H9 (cell line): ENCODE measurements around the gene SPATA46. TPM values are rescaled to one million over a fixed set of nuclear protein-coding genes. Genes with fewer than 3 reads are reported as not detected.

Experiments used
- DNase-seq: peaks from one replicate; pipeline ENCODE4 v3.0.0-alpha.2; 2017
- H2AFZ ChIP-seq: one replicate; pipeline ENCODE4 v1.6.1; 2013; ENCODE audit warnings: mild to moderate bottlenecking, low read length, control low read depth, moderate library complexity
- H2AK5ac ChIP-seq: 2 replicates; pipeline ENCODE4 v1.6.1; 2013; ENCODE audit warnings: low read length, control low read depth, mixed read lengths; ENCODE audit not compliant: insufficient read length
- H2BK120ac ChIP-seq: one replicate; pipeline ENCODE4 v1.6.1; 2013; ENCODE audit warnings: low read depth, mild to moderate bottlenecking, low read length, control low read depth, inconsistent platforms; ENCODE audit not compliant: poor library complexity, severe bottlenecking
- H2BK12ac ChIP-seq: 2 replicates; pipeline ENCODE4 v1.6.1; 2013; ENCODE audit warnings: low read length, control low read depth, mixed read lengths, low read depth; ENCODE audit not compliant: insufficient read length
- H2BK15ac ChIP-seq: 2 replicates; pipeline ENCODE4 v1.6.1; 2013; ENCODE audit warnings: low read depth, low read length, control low read depth
- H2BK20ac ChIP-seq: one replicate; pipeline ENCODE4 v1.6.1; 2013; ENCODE audit warnings: low read depth, mild to moderate bottlenecking, low read length, control low read depth, inconsistent platforms; ENCODE audit not compliant: poor library complexity, severe bottlenecking
- H2BK5ac ChIP-seq: 2 replicates; pipeline ENCODE4 v1.6.1; 2013; ENCODE audit warnings: low read length, control low read depth, mixed read lengths; ENCODE audit not compliant: insufficient read length
- H3K14ac ChIP-seq: 2 replicates; pipeline ENCODE4 v1.6.1; 2013; ENCODE audit warnings: low read length, control low read depth; ENCODE audit not compliant: insufficient read depth
- H3K18ac ChIP-seq: 2 replicates; pipeline ENCODE4 v1.6.1; 2013; ENCODE audit warnings: low read depth, mild to moderate bottlenecking, mixed read lengths, low read length, control low read depth; ENCODE audit not compliant: insufficient read length
- H3K23ac ChIP-seq: 2 replicates; pipeline ENCODE4 v1.6.1; 2013; ENCODE audit warnings: low read length, control low read depth, mixed read lengths, low read depth; ENCODE audit not compliant: insufficient read length
- H3K23me2 ChIP-seq: 2 replicates; pipeline ENCODE4 v1.6.1; 2013; ENCODE audit warnings: low read depth, mild to moderate bottlenecking, mixed read lengths, low read length, control low read depth; ENCODE audit not compliant: insufficient read length, poor library complexity, severe bottlenecking
- H3K27ac ChIP-seq: 2 replicates; pipeline ENCODE4 v1.5.1; 2013; ENCODE audit warnings: low read length, control low read depth, mixed read lengths, low read depth; ENCODE audit not compliant: insufficient read length
- H3K27me3 ChIP-seq: 2 replicates; pipeline ENCODE4 v1.6.1; 2013; ENCODE audit warnings: low read length, control low read depth, inconsistent platforms; ENCODE audit not compliant: insufficient read depth
- H3K4ac ChIP-seq: 2 replicates; pipeline ENCODE4 v1.6.1; 2013; ENCODE audit warnings: low read depth, mild to moderate bottlenecking, control low read depth, inconsistent platforms, low read length, moderate library complexity
- H3K4me1 ChIP-seq: 2 replicates; pipeline ENCODE4 v1.6.1; 2013; ENCODE audit warnings: low read length, control low read depth, inconsistent platforms; ENCODE audit not compliant: insufficient read depth
- H3K4me2 ChIP-seq: 2 replicates; pipeline ENCODE4 v1.6.1; 2013; ENCODE audit warnings: low read length, control low read depth, mixed read lengths; ENCODE audit not compliant: insufficient read length, insufficient read depth
- H3K56ac ChIP-seq: 2 replicates; pipeline ENCODE4 v1.6.1; 2013; ENCODE audit warnings: low read depth, mild to moderate bottlenecking, mixed read lengths, low read length, control low read depth; ENCODE audit not compliant: insufficient read length
- H3K79me1 ChIP-seq: 2 replicates; pipeline ENCODE4 v1.6.1; 2013; ENCODE audit warnings: low read depth, mild to moderate bottlenecking, moderate library complexity, low read length, control low read depth, inconsistent platforms; ENCODE audit not compliant: insufficient read depth, poor library complexity, severe bottlenecking
- H3K79me2 ChIP-seq: 2 replicates; pipeline ENCODE4 v1.6.1; 2013; ENCODE audit warnings: low read length, control low read depth, inconsistent platforms; ENCODE audit not compliant: insufficient read depth
- H3K9ac ChIP-seq: 2 replicates; pipeline ENCODE4 v1.6.1; 2013; ENCODE audit warnings: low read length, control low read depth, mixed read lengths; ENCODE audit not compliant: insufficient read length; ENCODE audit errors: extremely low read depth
- H3K9me3 ChIP-seq: one replicate; pipeline ENCODE4 v1.6.1; 2013; ENCODE audit warnings: low read depth, low read length, inconsistent platforms; ENCODE audit not compliant: control insufficient read depth
- H3T11ph ChIP-seq: one replicate; pipeline ENCODE4 v1.6.1; 2013; ENCODE audit warnings: mild to moderate bottlenecking, low read length, control low read depth, inconsistent platforms
- H4K20me1 ChIP-seq: one replicate; pipeline ENCODE4 v1.6.1; 2013; ENCODE audit not compliant: control insufficient read depth, insufficient read length, insufficient read depth
- H4K5ac ChIP-seq: 2 replicates; pipeline ENCODE4 v1.6.1; 2013; ENCODE audit warnings: low read depth, mild to moderate bottlenecking, mixed read lengths, low read length, control low read depth; ENCODE audit not compliant: insufficient read length
- H4K8ac ChIP-seq: replicated peaks from 2 replicates; pipeline ENCODE4 v1.6.1; 2013; ENCODE audit warnings: low read length, control low read depth, mixed read lengths, low read depth; ENCODE audit not compliant: insufficient read length
- H4K91ac ChIP-seq: 2 replicates; pipeline ENCODE4 v1.6.1; 2013; ENCODE audit warnings: low read depth, mild to moderate bottlenecking, moderate library complexity, mixed read lengths, low read length, control low read depth; ENCODE audit not compliant: insufficient read length
- H3K27ac Mint-ChIP-seq, 3 experiments: 2 replicates in 2 of 3; 3 replicates in 1 of 3; pipeline ENCODE4 v1.8.0; 2020 to 2021; ENCODE audit warnings: mixed read lengths in 3 of 3, mild to moderate bottlenecking in 1 of 3, moderate library complexity in 1 of 3
- H3K27me3 Mint-ChIP-seq: 2 replicates; pipeline ENCODE4 v1.8.0; 2021; ENCODE audit warnings: low read depth, mild to moderate bottlenecking, moderate library complexity, mixed read lengths
- H3K36me3 Mint-ChIP-seq, 3 experiments: 2 replicates in 2 of 3; 3 replicates in 1 of 3; pipeline ENCODE4 v1.8.0; 2020 to 2021; ENCODE audit warnings: low read depth in 3 of 3, mixed read lengths in 3 of 3; ENCODE audit not compliant: insufficient read depth in 1 of 3
- H3K4me1 Mint-ChIP-seq, 2 experiments: 2 replicates each; pipeline ENCODE4 v1.8.0; 2020; ENCODE audit warnings: mixed read lengths in 2 of 2
- H3K4me3 Mint-ChIP-seq, 2 experiments: 2 replicates in 1 of 2; 3 replicates in 1 of 2; pipeline ENCODE4 v1.8.0; 2020 to 2021; ENCODE audit warnings: mild to moderate bottlenecking in 2 of 2, mixed read lengths in 2 of 2, moderate library complexity in 1 of 2
- H3K9me3 Mint-ChIP-seq, 2 experiments: 2 replicates in 1 of 2; 3 replicates in 1 of 2; pipeline ENCODE4 v1.8.0; 2020; ENCODE audit warnings: mild to moderate bottlenecking in 2 of 2, mixed read lengths in 2 of 2, moderate library complexity in 1 of 2
- CTCF ChIP-seq: fragments of 200-600 bp; sonication (generic); conservative IDR thresholded peaks from 3 replicates; pipeline ENCODE4 v1.8.0; 2021; ENCODE audit warnings: antibody characterized with exemption, mild to moderate bottlenecking
- WGBS: extraction: QIAGEN DNeasy Blood & Tissue Kit; methylation state at CpG from one replicate; pipeline ENCODE4 v1.1.7; 2013; ENCODE audit warnings: missing lambda C conversion rate, low lambda C conversion rate, mixed read lengths; ENCODE audit not compliant: insufficient read length; ENCODE audit errors: extremely low coverage; 5-methylcytosine and 5-hydroxymethylcytosine counted together
- total RNA-seq: library from RNA; stranded (reverse); gene quantifications from 2 replicates; pipeline ENCODE4 v1.2.1, GENCODE V29; 2021

Gene SPATA46
- total RNA-seq, 1 experiment from 2014 or later = not detected

- H3K4me1 Mint-ChIP-seq = peaks cover 9 to 13% of the 10 kb centered on the region in 2 experiments
- H3T11ph ChIP-seq = no peak overlapping the region
- no CpG with 5 or more reads among the region's 13 CpGs for WGBS
- H2AK5ac ChIP-seq = no peak overlapping the region
- H4K5ac ChIP-seq = no peak overlapping the region
- no peaks in the 10 kb centered on the region; the same call in 1 of the 2 replicates for H3K27me3 Mint-ChIP-seq
- H2AFZ ChIP-seq = no peak overlapping the region
- no peak overlapping the region for H2BK20ac ChIP-seq
- H3K27ac ChIP-seq = no peak overlapping the region
- no peak overlapping the region for H4K8ac ChIP-seq
- no peak overlapping the region for H3K56ac ChIP-seq
- H3K9me3 ChIP-seq = no peaks in the 10 kb centered on the region
- no peaks in the 10 kb centered on the region for H4K20me1 ChIP-seq
- no peak for DNase-seq
- H3K23me2 ChIP-seq = no peaks in the 10 kb centered on the region
- H3K23ac ChIP-seq = no peak overlapping the region
- no peaks in the 10 kb centered on the region for H3K27me3 ChIP-seq
- H3K79me1 ChIP-seq = no peaks in the 10 kb centered on the region
- H3K18ac ChIP-seq = no peak overlapping the region
- no peak overlapping the region for H2BK5ac ChIP-seq
- H3K9me3 Mint-ChIP-seq = no peaks in the 10 kb centered on the region
- no peak overlapping the region for H4K91ac ChIP-seq
- H3K9ac ChIP-seq = no peak overlapping the region
- no peak overlapping the region for H2BK15ac ChIP-seq
- H3K4ac ChIP-seq = no peak overlapping the region
- no peak overlapping the region for H3K14ac ChIP-seq
- no peak overlapping the region for H3K4me2 ChIP-seq
- H3K4me3 Mint-ChIP-seq = no peak overlapping the region
- TF ChIP-seq CTCF = no peak
- H2BK120ac ChIP-seq = no peak overlapping the region
- peaks cover 8 to 23% (median 18%) of the 10 kb centered on the region in 3 experiments; a peak in 6 of 7 replicates for H3K36me3 Mint-ChIP-seq
- no peak overlapping the region for H3K27ac Mint-ChIP-seq
- H2BK12ac ChIP-seq = no peak overlapping the region
- H3K4me1 ChIP-seq = no peaks in the 10 kb centered on the region
- no peaks in the 10 kb centered on the region for H3K79me2 ChIP-seq
Observed at GRCh38 chr1:162381941-162382750, 5.5 kb upstream of the SPATA46 start.
